Activated naive CD8-positive, alpha-beta T cell (primary cell): Measurements from ENCODE around the gene KRTAP10-4.
A peak's percentile ranks its signal among the peaks of the same experiment; 100 is the strongest.

Experiments used
- H3K27ac Mint-ChIP-seq: one replicate; pipeline ENCODE4 v1.8.0; 2021; ENCODE audit warnings: mixed read lengths
- H3K27me3 Mint-ChIP-seq: one replicate; pipeline ENCODE4 v1.8.0; 2021; ENCODE audit warnings: mixed read lengths
- H3K36me3 Mint-ChIP-seq: one replicate; pipeline ENCODE4 v1.8.0; 2021; ENCODE audit warnings: mixed read lengths
- H3K4me1 Mint-ChIP-seq: one replicate; pipeline ENCODE4 v1.8.0; 2021; ENCODE audit warnings: low read depth, mixed read lengths
- H3K4me3 Mint-ChIP-seq: one replicate; pipeline ENCODE4 v1.8.0; 2021; ENCODE audit warnings: mild to moderate bottlenecking, mixed read lengths
- H3K9me3 Mint-ChIP-seq: one replicate; pipeline ENCODE4 v1.8.0; 2021; ENCODE audit warnings: low read depth, mixed read lengths

KRTAP10-4 gene

DNA sequence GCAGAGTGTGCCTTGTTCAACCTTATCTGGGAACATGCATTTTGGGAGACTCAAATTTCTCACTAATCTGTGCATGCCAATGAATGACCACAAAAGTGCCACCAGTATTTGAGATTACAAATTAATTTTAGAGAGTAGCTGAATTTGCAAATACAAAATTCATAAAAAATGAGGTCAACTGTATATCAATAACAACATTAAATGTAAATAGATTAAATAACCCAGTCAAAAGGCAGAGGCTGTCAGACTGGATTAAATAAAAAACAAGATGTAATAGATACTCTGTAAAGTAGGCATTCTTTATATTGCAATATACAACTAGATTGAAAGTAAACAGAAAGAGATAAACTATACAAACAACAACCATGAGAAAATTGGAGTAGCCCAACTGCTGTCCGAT lies 9.4 kb upstream of the KRTAP10-4 start:
- Mint-ChIP-seq H3K4me3 (no peak overlapping the region), H3K27ac (no peak overlapping the region), H3K9me3 (peaks cover 11% of the 10 kb centered on the region), H3K27me3 (no peaks in the 10 kb centered on the region), H3K4me1 (peaks cover 15% of the 10 kb centered on the region), H3K36me3 (peaks cover 8% of the 10 kb centered on the region)

DNA sequence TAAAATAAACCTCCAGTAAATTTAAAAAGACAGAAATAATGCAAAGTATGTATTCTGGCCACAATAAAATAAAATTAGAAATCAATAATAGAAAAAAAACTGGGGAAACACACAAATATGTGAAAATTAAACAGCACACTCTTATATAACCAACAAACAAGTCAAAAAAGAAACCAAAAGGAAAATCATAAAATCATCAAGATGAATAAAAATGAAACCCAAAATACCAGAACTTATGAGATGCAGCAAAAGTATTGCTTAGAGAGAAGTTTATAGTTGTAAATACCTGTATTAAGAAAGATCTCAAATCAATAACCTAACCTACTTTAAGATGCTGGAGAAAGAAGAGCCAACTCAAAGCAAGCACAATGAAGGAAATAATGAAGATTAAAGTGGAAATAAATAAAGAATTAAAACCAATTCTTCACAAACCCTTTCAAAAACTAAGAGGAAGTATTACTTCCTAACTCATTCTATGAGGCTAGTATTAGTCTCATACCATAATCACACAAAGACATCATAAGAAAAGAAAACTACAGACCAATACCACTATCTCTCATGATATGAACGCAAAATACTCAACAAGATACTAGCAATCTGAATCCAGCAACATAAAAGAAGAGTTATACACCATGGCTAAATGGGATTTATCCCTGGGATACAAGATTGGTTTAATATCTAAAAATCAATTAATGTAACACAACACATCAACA lies 8.5 kb upstream of the KRTAP10-4 start:
- peaks cover 11% of the 10 kb centered on the region for H3K9me3 Mint-ChIP-seq
- peaks cover 8% of the 10 kb centered on the region for H3K36me3 Mint-ChIP-seq
- H3K27ac Mint-ChIP-seq = peak overlapping the region; percentile 30
- no peak overlapping the region for H3K4me3 Mint-ChIP-seq
- no peaks in the 10 kb centered on the region for H3K27me3 Mint-ChIP-seq
- H3K4me1 Mint-ChIP-seq = peaks cover 15% of the 10 kb centered on the region

DNA sequence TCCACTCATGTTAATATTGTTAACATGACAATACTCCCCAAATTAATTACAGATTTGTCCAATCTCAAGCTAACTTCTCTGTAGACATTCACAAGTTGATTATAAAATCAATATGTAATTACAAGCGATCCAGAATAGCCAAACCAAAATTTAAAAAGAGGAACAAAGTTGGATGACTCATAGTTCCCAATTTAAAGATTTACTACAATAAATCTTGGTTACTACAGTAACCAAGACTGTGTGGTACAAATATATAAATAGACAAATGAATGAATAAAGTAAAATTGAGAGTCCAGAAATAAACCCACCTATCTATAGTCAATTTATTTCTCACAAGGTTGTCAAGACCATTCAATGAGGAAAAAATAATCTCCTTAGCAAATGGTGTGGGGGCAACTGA lies 7.1 kb upstream of the KRTAP10-4 start:
- no peak overlapping the region for H3K27ac Mint-ChIP-seq

DNA sequence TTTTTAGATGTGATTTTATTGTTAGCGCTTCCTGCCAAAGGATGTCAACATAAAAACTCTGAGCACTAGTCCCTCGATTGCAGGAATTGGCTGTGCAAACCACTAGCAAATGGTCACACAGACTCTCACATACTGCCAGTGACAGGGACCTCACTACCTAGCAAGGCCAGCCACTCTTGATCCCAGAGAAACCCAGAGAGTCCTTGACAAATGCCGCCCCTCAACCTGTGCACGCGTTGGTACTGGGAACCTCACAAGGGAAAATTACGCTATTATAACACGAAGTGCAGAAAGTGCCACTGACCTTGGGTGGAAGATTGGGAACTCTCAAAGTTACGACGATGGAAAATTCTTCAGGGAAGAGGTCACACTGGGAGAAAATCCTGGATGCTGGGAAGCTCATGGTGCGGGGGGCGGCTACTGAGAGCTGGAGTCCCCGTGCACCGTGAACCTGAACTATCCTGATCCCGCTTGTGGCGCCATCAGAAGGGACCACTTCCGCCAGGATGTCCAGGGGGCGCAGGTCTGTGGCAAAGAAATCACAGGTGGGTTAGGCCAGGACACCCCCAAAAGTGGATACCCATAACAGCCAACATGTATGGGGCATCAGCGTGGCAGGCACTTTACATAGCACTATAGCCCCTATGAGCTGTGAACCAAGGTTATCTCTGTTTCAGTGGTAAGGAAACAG lies 5.9 kb upstream of the KRTAP10-4 start:
- Mint-ChIP-seq H3K4me3 (no peak overlapping the region), H3K4me1 (peaks cover 16% of the 10 kb centered on the region), H3K27ac (no peak overlapping the region), H3K36me3 (peaks cover 2% of the 10 kb centered on the region), H3K9me3 (peaks cover 5% of the 10 kb centered on the region), H3K27me3 (no peaks in the 10 kb centered on the region)

More for the DNA sequence above, 7.1 kb upstream of the KRTAP10-4 start:
- H3K9me3 Mint-ChIP-seq = peaks cover 5% of the 10 kb centered on the region
- no peaks in the 10 kb centered on the region for H3K27me3 Mint-ChIP-seq
- peaks cover 15% of the 10 kb centered on the region for H3K4me1 Mint-ChIP-seq
- H3K36me3 Mint-ChIP-seq = peaks cover 2% of the 10 kb centered on the region
- H3K4me3 Mint-ChIP-seq = no peak overlapping the region

DNA sequence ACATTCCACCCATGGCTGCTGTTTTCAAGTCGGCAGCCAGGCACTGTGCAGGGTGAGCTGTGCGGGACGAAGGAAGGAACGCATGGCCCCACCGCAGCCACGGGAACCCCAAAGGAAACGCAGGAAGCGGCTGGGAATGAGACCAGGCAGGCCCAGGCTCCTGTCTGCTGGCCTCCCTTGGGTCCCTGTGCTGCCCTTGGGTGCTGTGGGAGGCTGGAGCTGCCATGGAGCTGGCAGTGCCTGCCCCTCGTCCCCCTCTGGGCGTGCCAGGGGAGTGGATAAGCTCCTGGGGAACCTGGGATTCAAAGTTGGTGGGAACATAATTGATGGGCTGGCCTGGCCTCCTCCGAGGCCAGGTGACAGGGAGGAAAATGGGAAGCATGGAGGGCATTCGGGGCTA lies 5.3 kb upstream of the KRTAP10-4 start:
- Mint-ChIP-seq H3K27ac (no peak overlapping the region), H3K9me3 (peaks cover 2% of the 10 kb centered on the region), H3K4me3 (no peak overlapping the region), H3K36me3 (peaks cover 1% of the 10 kb centered on the region), H3K27me3 (no peaks in the 10 kb centered on the region), H3K4me1 (peaks cover 16% of the 10 kb centered on the region)

DNA sequence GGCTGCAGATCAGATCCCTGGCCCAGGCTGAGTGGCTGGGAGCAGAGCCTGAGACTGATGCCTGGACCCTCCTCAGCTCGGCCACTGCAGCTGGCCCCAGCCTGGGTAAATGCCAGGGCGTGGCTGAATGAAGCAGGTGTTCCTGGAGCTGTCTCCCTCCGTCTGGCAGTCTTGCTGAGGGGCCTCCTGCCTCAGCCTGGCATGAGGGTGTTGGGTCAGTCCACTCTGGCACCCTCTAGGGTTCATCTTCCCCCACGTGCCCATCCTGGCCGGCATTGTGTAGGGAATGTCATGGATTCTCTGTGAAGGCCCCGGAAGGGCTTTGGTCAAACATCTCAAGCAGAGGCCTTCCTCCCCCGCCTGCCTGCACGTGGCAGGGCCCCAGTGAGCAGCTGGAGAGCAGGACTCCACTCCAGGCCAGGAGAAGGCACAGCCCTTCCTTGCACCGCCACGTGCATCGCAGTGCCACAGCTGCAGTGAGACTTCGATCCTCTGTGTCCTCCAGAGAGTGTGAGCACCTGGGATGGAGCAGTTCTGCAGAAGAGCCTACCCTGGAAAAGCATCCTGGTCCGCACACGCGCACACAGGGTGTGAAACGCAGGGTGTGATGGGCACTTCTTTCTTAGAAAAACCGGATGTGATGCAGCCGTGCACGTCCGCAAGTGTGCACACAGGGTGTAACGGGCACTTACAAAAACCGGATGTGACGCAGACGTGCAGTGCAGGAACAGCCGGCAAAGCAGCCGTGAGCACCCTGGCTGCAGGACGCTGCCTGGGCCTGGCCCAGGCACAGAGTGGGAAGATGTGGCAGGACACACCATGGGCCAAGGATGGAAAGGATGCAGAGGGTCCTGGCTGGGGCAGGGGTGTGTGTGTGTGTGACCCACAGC lies 4.6 kb upstream of the KRTAP10-4 start:
- peaks cover 16% of the 10 kb centered on the region for H3K4me1 Mint-ChIP-seq
- H3K36me3 Mint-ChIP-seq = no peaks in the 10 kb centered on the region
- H3K27me3 Mint-ChIP-seq = no peaks in the 10 kb centered on the region
- no peak overlapping the region for H3K4me3 Mint-ChIP-seq
- no peaks in the 10 kb centered on the region for H3K9me3 Mint-ChIP-seq
- no peak overlapping the region for H3K27ac Mint-ChIP-seq

DNA sequence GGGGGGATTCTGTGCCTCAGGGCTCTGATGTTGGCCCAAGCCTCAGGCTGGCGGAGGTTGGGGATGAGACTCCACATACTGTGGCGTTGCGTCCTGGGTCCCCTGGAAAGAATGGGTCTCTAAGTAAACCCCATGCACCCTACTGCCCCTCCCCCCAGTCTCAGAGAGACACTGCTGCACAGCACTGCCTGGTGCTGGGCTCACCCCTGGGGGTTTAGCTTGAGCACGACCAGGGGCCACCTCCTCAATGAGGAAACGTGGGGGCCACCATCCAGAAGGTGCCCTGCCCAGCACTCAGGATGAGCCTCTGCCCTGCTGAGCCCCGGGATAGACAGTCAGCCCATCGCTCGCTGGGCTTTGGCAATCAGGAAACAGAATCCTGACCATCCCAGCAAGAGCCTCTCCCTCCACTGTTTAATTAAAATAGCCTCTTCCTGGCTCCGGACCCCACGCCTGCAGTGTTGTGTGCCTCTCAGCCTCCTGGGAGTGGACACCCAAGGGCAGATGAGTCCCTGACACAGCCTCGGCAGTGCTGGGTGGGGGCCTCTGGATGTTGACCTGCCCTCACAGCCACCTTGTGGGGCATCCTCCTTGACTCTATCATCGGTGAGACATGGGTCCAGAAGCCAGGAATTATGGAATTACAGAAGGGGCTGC lies 3.5 kb upstream of the KRTAP10-4 start:
- Mint-ChIP-seq H3K4me1 (peaks cover 14% of the 10 kb centered on the region), H3K27me3 (no peaks in the 10 kb centered on the region), H3K36me3 (no peaks in the 10 kb centered on the region), H3K27ac (no peak overlapping the region), H3K9me3 (no peaks in the 10 kb centered on the region), H3K4me3 (no peak overlapping the region)

DNA sequence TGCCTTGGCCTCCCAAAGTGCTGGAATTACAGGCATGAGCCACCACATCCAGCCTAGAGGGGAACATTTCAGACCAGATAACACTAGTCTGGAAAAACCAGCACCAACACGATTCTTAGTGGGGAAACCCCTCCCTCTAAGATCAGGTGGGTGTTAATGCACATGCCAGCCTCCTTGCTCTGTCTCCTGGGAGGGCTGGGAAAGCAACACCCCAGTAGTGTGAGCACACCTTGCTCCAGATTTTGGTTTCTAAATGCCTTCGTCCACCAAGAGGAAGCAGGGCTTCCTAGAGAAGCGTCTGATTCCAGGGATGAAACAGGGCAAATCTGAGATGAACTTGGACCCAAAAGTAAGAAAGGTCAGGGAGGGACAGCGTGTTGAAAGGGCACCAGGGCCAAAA lies 2.2 kb upstream of the KRTAP10-4 start:
- no peak overlapping the region for H3K27ac Mint-ChIP-seq
- H3K4me3 Mint-ChIP-seq = no peak overlapping the region

DNA sequence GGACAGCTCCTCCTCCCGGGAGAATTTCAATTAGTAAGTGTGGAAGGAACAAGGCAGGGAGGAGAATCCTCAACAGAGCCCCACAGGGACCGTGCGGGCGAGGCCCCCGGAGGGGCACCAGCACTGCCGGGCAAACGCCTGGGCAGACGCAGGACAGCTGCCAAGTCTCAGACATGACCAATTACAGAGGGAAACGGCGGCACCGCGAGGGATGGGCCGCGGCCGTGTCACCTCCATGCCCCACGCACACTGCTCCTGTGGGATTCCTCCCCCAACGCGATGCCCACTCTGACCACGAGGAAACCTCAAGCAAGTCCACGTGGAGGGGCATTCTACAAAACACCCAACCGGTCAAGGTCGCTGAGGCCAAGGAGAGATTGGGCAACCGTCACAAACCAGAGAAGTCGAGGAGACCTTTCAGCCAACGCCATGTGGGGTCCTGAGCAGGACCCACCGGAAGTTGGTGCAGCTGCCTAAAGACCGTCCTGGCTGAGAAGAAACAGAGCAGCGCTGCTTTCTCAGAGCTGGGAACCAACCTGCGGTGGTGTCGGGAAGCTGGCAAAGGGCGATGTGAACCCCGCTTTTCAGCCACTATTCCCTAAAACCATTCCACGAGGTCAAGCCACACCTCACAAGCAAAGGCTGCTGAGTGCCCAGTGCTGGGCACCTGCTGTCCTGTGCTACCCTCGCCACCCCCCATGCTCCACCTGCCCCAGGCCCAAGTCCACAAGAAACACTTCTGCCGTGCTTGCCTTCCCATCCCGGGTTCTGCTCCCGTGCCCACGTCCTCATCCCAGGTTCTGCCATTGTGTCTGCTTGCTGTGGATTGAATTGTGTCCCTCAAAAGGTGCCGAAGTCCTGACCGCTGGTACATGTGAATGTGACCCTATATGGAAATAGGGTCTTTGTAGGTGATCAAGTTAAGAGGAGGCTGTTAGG lies 1.4 kb upstream of the KRTAP10-4 start:
- no peak overlapping the region for H3K4me3 Mint-ChIP-seq
- no peak overlapping the region for H3K27ac Mint-ChIP-seq
- H3K27me3 Mint-ChIP-seq = no peaks in the 10 kb centered on the region

More for the DNA sequence above, 2.2 kb upstream of the KRTAP10-4 start:
- H3K4me1 Mint-ChIP-seq = peaks cover 8% of the 10 kb centered on the region
- H3K9me3 Mint-ChIP-seq = no peaks in the 10 kb centered on the region
- H3K27me3 Mint-ChIP-seq = no peaks in the 10 kb centered on the region
- H3K36me3 Mint-ChIP-seq = no peaks in the 10 kb centered on the region

DNA sequence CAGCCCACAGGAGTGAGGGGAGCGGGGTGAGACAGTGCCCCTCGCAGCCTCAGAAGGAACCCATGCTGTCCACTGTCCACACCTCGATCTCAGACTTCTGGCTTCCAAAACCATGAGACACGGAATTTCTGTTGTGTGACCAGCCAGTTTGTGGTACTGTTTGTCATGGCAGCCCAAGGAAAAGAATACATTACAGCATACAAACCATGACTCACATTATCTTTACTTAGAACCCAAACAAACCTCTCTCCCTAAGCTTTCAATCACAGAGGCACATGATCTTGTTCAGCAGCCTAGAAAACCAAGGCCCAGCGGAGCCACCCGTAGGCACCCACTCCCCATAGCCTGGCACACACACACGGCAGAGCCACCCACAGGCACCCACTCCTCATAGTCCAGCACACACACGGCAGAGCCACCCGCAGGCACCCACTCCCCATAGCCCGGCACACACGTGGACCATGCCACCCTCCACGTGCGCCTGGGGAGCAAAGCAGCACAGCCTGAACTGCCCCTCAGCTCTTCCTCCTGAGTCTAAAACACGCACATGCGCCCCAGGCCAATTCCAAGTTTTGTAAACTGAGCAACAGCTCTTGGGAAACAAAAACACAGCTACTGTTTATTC lies 458 bp upstream of the KRTAP10-4 start:
- H3K4me3 Mint-ChIP-seq = no peak overlapping the region
- H3K27me3 Mint-ChIP-seq = no peaks in the 10 kb centered on the region
- no peak overlapping the region for H3K27ac Mint-ChIP-seq
- peaks cover 4% of the 10 kb centered on the region for H3K36me3 Mint-ChIP-seq
- H3K9me3 Mint-ChIP-seq = peaks cover 10% of the 10 kb centered on the region
- peaks cover 6% of the 10 kb centered on the region for H3K4me1 Mint-ChIP-seq

More for the DNA sequence above, 1.4 kb upstream of the KRTAP10-4 start:
- Mint-ChIP-seq H3K4me1 (peaks cover 6% of the 10 kb centered on the region), H3K36me3 (peaks cover 4% of the 10 kb centered on the region), H3K9me3 (peaks cover 8% of the 10 kb centered on the region)

DNA sequence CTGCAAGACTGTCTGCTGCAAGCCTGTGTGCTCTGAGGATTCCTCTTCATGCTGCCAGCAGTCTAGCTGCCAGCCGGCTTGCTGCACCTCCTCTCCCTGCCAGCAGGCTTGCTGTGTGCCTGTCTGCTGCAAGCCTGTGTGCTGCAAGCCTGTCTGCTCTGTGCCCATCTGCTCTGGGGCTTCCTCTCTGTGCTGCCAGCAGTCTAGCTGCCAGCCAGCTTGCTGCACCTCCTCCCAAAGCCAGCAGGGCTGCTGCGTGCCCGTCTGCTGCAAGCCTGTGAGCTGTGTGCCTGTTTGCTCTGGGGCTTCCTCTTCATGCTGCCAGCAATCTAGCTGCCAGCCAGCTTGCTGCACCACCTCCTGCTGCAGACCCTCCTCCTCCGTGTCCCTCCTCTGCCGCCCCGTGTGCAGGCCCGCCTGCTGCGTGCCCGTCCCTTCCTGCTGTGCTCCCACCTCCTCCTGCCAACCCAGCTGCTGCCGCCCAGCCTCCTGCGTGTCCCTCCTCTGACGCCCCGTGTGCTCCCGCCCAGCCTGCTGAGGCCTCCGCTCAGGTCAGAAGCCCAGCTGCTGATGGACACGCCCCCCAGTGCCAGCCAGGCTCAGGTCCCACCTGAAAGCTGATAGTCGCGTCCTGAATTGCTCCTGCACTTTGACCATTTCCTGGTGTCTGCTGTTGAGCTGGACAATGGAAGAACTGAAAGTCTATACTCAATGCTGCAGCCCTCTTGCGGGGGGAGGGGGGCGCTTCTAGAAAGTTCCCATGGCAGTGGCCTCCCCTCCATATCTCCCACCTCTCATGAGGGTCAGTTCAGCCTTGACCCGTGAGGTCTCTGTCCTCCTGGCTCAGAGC lies 1.2 kb downstream of the KRTAP10-4 start:
- H3K9me3 Mint-ChIP-seq = peaks cover 10% of the 10 kb centered on the region
- no peak overlapping the region for H3K4me3 Mint-ChIP-seq
- no peaks in the 10 kb centered on the region for H3K27me3 Mint-ChIP-seq
- no peak overlapping the region for H3K27ac Mint-ChIP-seq
- H3K4me1 Mint-ChIP-seq = peaks cover 6% of the 10 kb centered on the region
- H3K36me3 Mint-ChIP-seq = peaks cover 4% of the 10 kb centered on the region

DNA sequence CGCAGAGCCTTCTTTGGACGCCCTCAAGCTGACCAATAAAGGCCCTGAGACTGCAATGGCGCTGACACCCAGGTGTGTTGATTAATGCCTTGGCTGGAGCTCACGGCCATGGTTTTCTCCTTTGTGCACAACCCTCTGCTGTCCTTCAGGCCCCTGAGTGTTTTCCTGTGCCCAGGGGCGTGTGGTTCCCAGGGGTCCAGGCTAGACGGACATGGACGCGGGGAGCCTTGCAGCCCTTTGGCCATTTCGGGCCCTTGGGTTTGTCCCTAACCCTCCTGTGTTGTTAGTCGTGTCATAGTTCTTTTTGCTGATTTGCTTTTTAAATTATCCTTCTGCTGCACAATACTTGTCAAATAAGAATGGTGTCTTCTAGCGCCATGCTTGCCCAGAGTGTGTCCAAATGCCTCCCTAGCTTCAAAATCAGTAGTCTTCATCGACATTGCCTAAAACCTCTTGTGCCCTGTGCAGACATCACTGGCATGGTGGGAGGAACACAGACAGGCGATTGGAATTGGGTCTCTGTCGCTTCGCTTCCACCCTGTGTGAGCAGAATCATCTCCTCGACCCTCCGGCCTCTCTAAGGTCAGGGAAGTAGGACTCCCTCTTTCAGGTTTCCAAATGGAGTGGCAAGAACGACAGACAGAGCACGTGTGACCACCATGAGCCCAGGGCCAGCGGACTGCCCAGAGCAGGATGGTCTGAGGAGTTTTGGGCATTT lies 1.9 kb downstream of the KRTAP10-4 start:
- Mint-ChIP-seq H3K27me3 (no peaks in the 10 kb centered on the region), H3K9me3 (peaks cover 10% of the 10 kb centered on the region), H3K27ac (no peak overlapping the region), H3K4me1 (peaks cover 8% of the 10 kb centered on the region), H3K36me3 (peaks cover 4% of the 10 kb centered on the region), H3K4me3 (no peak overlapping the region)
